Measurements from ENCODE around the gene CCL2.

DNA sequence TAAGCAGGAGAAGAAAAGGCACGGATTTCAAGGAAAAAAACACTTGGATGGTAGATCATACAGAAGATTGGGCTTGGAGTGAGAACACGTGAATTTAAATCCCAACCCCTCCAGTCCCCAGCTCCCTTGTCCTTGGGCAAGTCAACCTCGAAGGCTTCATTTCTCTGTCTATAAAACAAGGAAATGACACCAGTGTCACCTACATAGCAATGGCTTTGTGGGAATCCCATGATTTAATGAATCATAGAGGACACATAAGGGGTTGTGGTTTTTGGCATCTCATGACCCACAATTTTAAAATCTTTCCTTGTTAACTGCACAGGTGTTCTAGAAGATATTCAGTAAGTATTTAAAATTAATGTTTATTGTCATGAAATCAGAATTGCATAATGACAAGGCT, 8.2 kb upstream of the CCL2 start:
- no peak for TF ChIP-seq TAF1 (IDR thresholded peaks at IDR 0.05; ENCODE audit: low read depth)
- no peak for TF ChIP-seq YY1 (IDR thresholded peaks at IDR 0.05; ENCODE audit: low read depth)
- TF ChIP-seq, protein P1, sequence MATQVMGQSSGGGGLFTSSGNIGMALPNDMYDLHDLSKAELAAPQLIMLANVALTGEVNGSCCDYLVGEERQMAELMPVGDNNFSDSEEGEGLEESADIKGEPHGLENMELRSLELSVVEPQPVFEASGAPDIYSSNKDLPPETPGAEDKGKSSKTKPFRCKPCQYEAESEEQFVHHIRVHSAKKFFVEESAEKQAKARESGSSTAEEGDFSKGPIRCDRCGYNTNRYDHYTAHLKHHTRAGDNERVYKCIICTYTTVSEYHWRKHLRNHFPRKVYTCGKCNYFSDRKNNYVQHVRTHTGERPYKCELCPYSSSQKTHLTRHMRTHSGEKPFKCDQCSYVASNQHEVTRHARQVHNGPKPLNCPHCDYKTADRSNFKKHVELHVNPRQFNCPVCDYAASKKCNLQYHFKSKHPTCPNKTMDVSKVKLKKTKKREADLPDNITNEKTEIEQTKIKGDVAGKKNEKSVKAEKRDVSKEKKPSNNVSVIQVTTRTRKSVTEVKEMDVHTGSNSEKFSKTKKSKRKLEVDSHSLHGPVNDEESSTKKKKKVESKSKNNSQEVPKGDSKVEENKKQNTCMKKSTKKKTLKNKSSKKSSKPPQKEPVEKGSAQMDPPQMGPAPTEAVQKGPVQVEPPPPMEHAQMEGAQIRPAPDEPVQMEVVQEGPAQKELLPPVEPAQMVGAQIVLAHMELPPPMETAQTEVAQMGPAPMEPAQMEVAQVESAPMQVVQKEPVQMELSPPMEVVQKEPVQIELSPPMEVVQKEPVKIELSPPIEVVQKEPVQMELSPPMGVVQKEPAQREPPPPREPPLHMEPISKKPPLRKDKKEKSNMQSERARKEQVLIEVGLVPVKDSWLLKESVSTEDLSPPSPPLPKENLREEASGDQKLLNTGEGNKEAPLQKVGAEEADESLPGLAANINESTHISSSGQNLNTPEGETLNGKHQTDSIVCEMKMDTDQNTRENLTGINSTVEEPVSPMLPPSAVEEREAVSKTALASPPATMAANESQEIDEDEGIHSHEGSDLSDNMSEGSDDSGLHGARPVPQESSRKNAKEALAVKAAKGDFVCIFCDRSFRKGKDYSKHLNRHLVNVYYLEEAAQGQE (IDR thresholded peaks at IDR 0.05; ENCODE audit: low read depth) = no peak
- TF ChIP-seq EP300 (IDR thresholded peaks at IDR 0.05; ENCODE audit: borderline replicate concordance) = no peak
- TF ChIP-seq, protein P2, sequence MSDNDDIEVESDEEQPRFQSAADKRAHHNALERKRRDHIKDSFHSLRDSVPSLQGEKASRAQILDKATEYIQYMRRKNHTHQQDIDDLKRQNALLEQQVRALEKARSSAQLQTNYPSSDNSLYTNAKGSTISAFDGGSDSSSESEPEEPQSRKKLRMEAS (IDR thresholded peaks at IDR 0.05) = no peak

Measured in Ishikawa (cell line).